ENCODE results near the gene ILDR2.

GRCh38 chr1:166902279-166902678 is 73.1 kb downstream of the ILDR2 start:
- TF ChIP-seq CTCF (IDR thresholded peaks at IDR 0.05) (no peak), EP300 (IDR thresholded peaks at IDR 0.05) (no peak), POLR2A (IDR thresholded peaks at IDR 0.05) (no peak)
